Embryonic facial prominence (tissue), 1 donor: Measurements from ENCODE around the gene DUXA.

Experiments used
- DNase-seq: peaks from one replicate; pipeline ENCODE4 v3.0.0-alpha.2; 2016; ENCODE audit errors: extremely low spot score

Gene DUXA

DNA sequence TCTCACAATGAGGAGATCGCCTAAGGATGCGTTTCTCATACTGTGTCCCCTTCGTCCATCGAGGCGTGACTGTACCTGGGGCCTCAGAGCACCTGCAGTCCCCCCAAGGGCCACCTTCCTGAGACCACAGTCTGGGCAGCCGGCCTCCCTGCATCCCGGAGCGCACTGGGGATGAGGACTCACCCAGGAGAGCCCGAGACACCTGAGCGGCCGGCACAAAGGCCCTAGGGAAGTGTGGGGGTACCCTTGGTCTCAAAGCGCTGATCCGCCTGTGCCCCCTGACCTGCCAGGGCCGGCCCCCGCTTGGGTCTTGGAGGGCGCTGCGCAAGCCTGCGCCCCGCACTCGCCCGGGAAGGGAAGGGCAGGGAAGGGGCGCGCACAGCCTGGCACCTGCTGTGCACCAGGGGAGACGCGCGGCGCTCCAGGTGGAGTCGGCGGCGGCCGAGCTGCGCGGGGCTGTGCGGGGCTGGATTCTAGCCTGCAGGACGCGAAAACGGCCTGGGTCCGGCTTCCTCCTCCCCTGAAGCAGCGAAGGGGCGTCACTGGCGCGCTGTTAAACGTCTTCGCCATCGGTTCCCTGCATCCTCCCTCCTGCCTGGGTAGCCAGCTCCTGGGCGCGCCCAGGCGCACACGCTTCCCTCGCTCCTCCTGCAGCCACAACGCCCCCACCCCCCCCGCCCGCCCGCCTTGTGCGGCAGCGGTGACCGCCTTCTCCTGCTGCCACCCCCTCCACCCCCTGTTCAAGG lies 61.1 kb downstream of the DUXA start:
- DNase-seq: no peak
